OCI-LY3 (cell line): ENCODE data around the gene TMEM266.

Source experiments
- CTCF ChIP-seq: fragments of 200-600, 300-600 bp; sonication (generic); IDR thresholded peaks from 2 replicates; pipeline ENCODE4 v1.5.1; 2014; ENCODE audit warnings: antibody characterized with exemption, low read length, low read depth
- EZH2phosphoT487 ChIP-seq: fragments of 200-600 bp; shearing (Covaris generic); IDR thresholded peaks from 2 replicates; pipeline ENCODE4 v1.6.1; 2018; ENCODE audit warnings: antibody characterized with exemption, mixed run types, low read depth

- TF ChIP-seq CTCF (no peak), EZH2phosphoT487 (no peak)
These were observed 194.1 kb downstream of the TMEM266 start for GRCh38 chr15:76253691-76254473.
